HG03045 (cell line): ENCODE data around the gene SPINT2.
A peak's percentile ranks its signal among the peaks of the same experiment; 100 is the strongest.
"Not testable (repeated sequence)": the region's sequence is repeated elsewhere in the genome, so short reads cannot be mapped to it uniquely, and the experiment has no call there.

Experiments
- ATAC-seq: cut with Tn5 transposase; IDR thresholded peaks from one replicate; pipeline ENCODE4 v1.9.1; 2021; ENCODE audit warnings: mild to moderate bottlenecking, moderate library complexity; ENCODE audit not compliant: unreplicated experiment

The SPINT2 gene

DNA sequence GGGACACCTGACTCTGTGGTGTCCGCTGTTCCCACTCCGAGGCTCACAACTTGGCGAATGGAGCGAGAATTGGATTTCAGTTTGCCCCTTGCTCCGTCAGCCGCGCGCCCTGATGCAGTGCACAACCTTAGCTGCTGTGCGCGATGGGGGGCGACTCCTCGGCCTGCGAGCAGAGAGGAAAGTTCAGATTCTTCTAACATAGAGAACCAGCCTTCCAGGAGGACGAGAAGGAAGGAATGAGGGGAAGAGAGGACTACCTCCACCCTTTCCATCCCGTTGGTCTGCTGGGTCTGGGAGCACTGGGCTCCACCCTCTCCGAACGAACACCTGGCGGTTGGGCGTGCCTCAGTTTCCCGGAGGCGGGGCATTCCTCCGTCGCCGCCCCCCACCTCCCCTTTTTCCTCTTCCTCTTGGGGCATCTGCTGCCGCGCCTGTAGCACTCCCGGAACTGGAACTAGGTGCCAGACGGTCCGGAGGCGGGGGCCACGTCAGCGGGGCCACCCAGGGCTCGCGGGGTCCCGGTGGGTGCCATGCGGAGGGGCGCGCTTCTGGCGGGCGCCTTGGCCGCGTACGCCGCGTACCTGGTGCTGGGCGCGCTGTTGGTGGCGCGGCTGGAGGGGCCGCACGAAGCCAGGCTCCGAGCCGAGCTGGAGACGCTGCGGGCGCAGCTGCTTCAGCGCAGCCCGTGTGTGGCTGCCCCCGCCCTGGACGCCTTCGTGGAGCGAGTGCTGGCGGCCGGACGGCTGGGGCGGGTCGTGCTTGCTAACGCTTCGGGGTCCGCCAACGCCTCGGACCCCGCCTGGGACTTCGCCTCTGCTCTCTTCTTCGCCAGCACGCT, 55.3 kb downstream of the SPINT2 start, which contains the start of gene KCNK6:
Gene KCNK6, plus strand, starts transcription at position 425 of the 838 bp plus-strand sequence. Its CDS starts 106 bp downstream, at position 531.
- no peak for ATAC-seq

DNA sequence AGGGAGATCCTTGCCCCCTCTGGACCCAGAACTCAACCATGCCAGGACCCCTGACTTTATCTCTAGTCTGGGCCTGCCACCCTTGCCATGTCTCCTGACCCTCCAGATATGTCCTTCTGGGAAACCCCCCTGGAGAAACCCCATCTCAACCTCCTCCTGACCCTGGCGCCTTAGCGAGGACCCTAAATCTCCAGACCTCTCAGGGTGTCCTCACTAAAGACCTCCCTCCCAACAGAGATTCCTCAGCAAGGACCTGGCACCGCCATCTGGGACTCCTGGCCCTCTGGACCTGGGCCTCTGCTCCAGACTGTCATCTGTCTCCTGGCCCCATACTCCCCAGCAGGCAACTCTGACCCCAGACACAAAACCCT, 56.6 kb downstream of the SPINT2 start:
- ATAC-seq = no peak

DNA sequence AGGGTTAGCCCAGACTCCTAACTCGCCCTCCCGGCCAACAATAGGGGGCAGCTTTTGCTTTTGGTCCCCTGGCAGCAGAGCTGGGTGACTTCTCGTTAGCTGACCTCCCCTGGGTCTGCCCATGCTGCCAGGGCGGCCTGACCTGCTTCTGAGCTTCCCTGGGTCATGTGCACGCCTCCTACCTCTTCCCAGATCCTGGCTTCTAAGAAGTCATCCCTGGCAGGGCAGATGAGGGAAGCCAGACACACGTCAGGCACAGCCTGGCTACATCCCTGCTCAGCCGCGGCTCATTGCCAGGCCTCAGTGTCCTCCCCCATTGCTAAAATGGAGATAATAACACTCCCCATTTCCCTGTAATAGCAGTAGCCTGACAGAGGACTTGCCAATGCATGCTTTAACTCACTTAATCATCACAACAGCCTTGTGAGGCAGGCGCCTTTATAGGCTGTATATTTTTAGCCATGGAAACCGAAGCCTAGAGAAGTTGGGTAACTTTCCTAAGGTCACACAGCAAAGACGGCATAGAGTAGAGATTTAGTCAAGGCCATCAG, 57.3 kb downstream of the SPINT2 start:
- ATAC-seq = no peak

DNA sequence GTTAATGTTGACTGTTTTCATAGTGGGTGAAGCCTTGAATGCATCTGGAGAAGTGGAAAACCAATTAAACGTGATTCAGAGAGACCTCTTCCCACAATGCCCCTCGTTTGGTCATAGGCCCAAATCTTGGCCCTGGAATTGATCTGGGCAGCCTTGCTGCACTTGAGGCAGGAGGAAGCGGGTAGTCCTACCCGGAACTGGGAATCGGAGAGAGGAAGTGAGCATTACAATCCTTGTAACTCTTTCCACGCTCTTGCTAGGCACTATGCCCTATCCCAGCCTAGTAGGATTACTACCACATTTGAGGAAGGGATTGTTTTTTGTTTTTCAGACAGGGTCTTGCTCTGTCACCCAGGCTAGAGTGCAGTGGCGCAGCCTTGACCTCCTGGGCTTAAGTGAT, 58.9 kb downstream of the SPINT2 start:
- no peak for ATAC-seq

- no peak for ATAC-seq
These were observed 60.1 kb downstream of the SPINT2 start for GRCh38 chr19:38324431-38324830.

DNA sequence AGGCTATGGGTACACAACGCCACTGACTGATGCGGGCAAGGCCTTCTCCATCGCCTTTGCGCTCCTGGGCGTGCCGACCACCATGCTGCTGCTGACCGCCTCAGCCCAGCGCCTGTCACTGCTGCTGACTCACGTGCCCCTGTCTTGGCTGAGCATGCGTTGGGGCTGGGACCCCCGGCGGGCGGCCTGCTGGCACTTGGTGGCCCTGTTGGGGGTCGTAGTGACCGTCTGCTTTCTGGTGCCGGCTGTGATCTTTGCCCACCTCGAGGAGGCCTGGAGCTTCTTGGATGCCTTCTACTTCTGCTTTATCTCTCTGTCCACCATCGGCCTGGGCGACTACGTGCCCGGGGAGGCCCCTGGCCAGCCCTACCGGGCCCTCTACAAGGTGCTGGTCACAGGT, 62.2 kb downstream of the SPINT2 start:
- no peak for ATAC-seq

- ATAC-seq = no peak
These were observed 65.3 kb downstream of the SPINT2 start for GRCh38 chr19:38329651-38330050.

- ATAC-seq = no peak
These were observed 67.4 kb downstream of the SPINT2 start for GRCh38 chr19:38331728-38332127.

DNA sequence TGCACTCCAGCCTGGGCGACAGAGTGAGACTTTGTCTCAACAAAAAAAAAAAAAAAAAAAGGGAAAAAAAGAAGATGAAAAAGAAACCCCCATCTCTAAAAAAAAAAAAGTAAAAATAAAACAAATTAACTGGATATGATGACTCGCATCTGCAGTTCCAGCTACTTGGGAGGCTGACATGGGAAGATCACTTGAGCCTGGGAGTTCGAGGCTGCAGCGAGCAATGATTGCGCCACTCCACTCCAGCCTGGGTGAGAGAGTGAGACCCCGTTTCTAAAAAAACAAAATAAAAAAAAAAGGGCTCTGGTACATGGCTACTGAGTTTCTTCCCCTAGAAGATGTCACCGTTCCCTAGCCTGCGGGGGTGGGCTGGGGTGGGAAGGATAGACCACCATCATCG, 68.9 kb downstream of the SPINT2 start:
- ATAC-seq = no peak

DNA sequence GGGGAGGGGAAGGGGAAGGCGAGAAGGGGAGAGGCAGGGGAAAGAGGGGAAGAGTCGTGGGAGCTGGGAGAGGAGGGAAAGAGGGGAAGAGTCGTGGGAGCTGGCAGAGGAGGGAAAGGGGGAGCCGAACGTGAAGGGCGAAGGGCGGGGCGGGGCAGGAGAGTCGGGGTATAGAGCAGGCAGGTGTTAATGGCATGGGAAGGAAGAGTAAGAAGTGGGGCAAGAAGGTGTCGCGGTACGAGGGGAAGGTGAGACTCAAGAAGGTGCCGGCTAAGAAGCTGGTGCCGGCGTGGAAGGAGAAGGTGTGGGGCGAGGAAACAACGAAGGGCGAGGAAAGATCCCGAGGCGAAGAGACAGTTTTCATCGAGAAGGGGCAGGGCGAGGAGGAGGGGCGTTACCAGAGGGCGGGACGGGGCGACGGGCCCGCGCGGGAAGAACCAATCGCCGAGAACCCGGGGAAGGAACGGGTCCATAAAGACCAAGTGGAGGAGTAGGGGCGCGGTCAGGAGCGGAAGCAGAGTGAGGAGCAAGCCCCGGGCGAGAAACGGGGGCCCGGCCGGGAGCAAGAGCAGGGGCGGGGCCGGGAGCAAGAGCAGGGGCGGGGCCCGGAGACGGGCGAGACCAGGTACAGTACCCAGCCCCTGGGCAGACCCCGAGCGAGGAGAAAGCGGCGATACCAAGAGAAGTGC, 71.7 kb downstream of the SPINT2 start:
- ATAC-seq = peak; percentile 77

- ATAC-seq = peak; percentile 55
These were observed 72.4 kb downstream of the SPINT2 start for GRCh38 chr19:38336638-38337359.

DNA sequence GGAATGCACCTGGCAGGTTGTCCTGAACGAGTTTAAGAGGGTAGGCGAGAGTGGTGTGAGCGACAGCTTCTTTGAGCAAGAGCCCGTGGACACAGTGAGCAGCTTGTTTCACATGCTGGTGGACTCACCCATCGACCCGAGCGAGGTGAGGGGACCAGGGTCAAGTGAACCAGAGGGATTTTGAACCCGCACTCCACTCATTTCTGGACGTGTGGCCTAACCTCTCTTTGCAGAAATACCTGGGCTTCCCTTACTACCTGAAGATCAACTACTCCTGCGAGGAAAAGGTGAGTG, 72.9 kb downstream of the SPINT2 start:
- no peak for ATAC-seq

- ATAC-seq = not testable (repeated sequence)
These were observed 74.6 kb downstream of the SPINT2 start for GRCh38 chr19:38339011-38339410.

- no peak for ATAC-seq
These were observed 76.6 kb downstream of the SPINT2 start for GRCh38 chr19:38340927-38341326.
